Measurements from ENCODE around the gene EDARADD.
"Not testable (repeated sequence)": the region's sequence is repeated elsewhere in the genome, so short reads cannot be mapped to it uniquely, and the experiment has no call there.

EDARADD gene

GRCh38 chr1:236460103-236460502 lies 66.0 kb downstream of the EDARADD start:
- no peak overlapping the region for H3K4me3 ChIP-seq (ENCODE audit: insufficient read depth, low read depth, low read length)
- H3K9me3 ChIP-seq (ENCODE audit: control insufficient read depth, low read length): no peaks in the 10 kb centered on the region
- no peak overlapping the region for H3K27ac ChIP-seq (ENCODE audit: insufficient read depth, low read depth, low read length, poor library complexity, severe bottlenecking)
- 98 to 100% methylated on average over 2 to 3 of the region's 3 CpGs for WGBS, 2 experiments
- H3K36me3 ChIP-seq (ENCODE audit: control insufficient read depth, insufficient read depth, low read length): no peaks in the 10 kb centered on the region
- no peaks in the 10 kb centered on the region for H3K27me3 ChIP-seq (ENCODE audit: control insufficient read depth, insufficient read depth, low read length, poor library complexity, severe bottlenecking)
- no peaks in the 10 kb centered on the region for H3K4me1 ChIP-seq (ENCODE audit: control insufficient read depth, insufficient read depth, low read length)

GRCh38 chr1:236464197-236464596 lies 70.1 kb downstream of the EDARADD start:
- H3K27me3 ChIP-seq (ENCODE audit: control insufficient read depth, insufficient read depth, low read length, poor library complexity, severe bottlenecking); H3K36me3 ChIP-seq (ENCODE audit: control insufficient read depth, insufficient read depth, low read length); H3K27ac ChIP-seq (ENCODE audit: insufficient read depth, low read depth, low read length, poor library complexity, severe bottlenecking); H3K4me1 ChIP-seq (ENCODE audit: control insufficient read depth, insufficient read depth, low read length); H3K4me3 ChIP-seq (ENCODE audit: insufficient read depth, low read depth, low read length); H3K9me3 ChIP-seq (ENCODE audit: control insufficient read depth, low read length): not testable (repeated sequence)
- WGBS, 2 experiments: 93 to 96% methylated on average over 9 of the region's 9 CpGs

- Histone ChIP-seq H3K9me3 (ENCODE audit: control insufficient read depth, low read length) (no peaks in the 10 kb centered on the region), H3K4me3 (ENCODE audit: insufficient read depth, low read depth, low read length) (no peak overlapping the region), H3K4me1 (ENCODE audit: control insufficient read depth, insufficient read depth, low read length) (no peaks in the 10 kb centered on the region), H3K27ac (ENCODE audit: insufficient read depth, low read depth, low read length, poor library complexity, severe bottlenecking) (no peak overlapping the region), H3K36me3 (ENCODE audit: control insufficient read depth, insufficient read depth, low read length) (no peaks in the 10 kb centered on the region), H3K27me3 (ENCODE audit: control insufficient read depth, insufficient read depth, low read length, poor library complexity, severe bottlenecking) (no peaks in the 10 kb centered on the region)
- 89 to 92% methylated on average over 9 of the region's 9 CpGs for WGBS, 2 experiments
These were observed 71.3 kb downstream of the EDARADD start for GRCh38 chr1:236465231-236465958.

GRCh38 chr1:236465959-236466303 lies 71.8 kb downstream of the EDARADD start:
- Histone ChIP-seq H3K27me3 (ENCODE audit: control insufficient read depth, insufficient read depth, low read length, poor library complexity, severe bottlenecking) (no peaks in the 10 kb centered on the region), H3K4me3 (ENCODE audit: insufficient read depth, low read depth, low read length) (no peak overlapping the region), H3K27ac (ENCODE audit: insufficient read depth, low read depth, low read length, poor library complexity, severe bottlenecking) (no peak overlapping the region), H3K9me3 (ENCODE audit: control insufficient read depth, low read length) (no peaks in the 10 kb centered on the region), H3K36me3 (ENCODE audit: control insufficient read depth, insufficient read depth, low read length) (no peaks in the 10 kb centered on the region), H3K4me1 (ENCODE audit: control insufficient read depth, insufficient read depth, low read length) (no peaks in the 10 kb centered on the region)
- 88 to 91% methylated on average over 5 of the region's 5 CpGs for WGBS, 2 experiments

- Histone ChIP-seq H3K27ac (ENCODE audit: insufficient read depth, low read depth, low read length, poor library complexity, severe bottlenecking) (no peak overlapping the region), H3K4me1 (ENCODE audit: control insufficient read depth, insufficient read depth, low read length) (peaks cover 6% of the 10 kb centered on the region), H3K27me3 (ENCODE audit: control insufficient read depth, insufficient read depth, low read length, poor library complexity, severe bottlenecking) (no peaks in the 10 kb centered on the region), H3K9me3 (ENCODE audit: control insufficient read depth, low read length) (no peaks in the 10 kb centered on the region), H3K36me3 (ENCODE audit: control insufficient read depth, insufficient read depth, low read length) (no peaks in the 10 kb centered on the region), H3K4me3 (ENCODE audit: insufficient read depth, low read depth, low read length) (no peak overlapping the region)
- 83% methylated on average over 5 of the region's 5 CpGs for WGBS, 2 experiments
These were observed 73.2 kb downstream of the EDARADD start for GRCh38 chr1:236467327-236467641.

GRCh38 chr1:236468625-236469024 lies 74.5 kb downstream of the EDARADD start:
- H3K9me3 ChIP-seq (ENCODE audit: control insufficient read depth, low read length): no peaks in the 10 kb centered on the region
- H3K4me1 ChIP-seq (ENCODE audit: control insufficient read depth, insufficient read depth, low read length): peaks cover 12% of the 10 kb centered on the region
- H3K4me3 ChIP-seq (ENCODE audit: insufficient read depth, low read depth, low read length): no peak overlapping the region
- no peak overlapping the region for H3K27ac ChIP-seq (ENCODE audit: insufficient read depth, low read depth, low read length, poor library complexity, severe bottlenecking)
- 54 to 58% methylated on average over 4 of the region's 4 CpGs for WGBS, 2 experiments
- no peaks in the 10 kb centered on the region for H3K27me3 ChIP-seq (ENCODE audit: control insufficient read depth, insufficient read depth, low read length, poor library complexity, severe bottlenecking)
- no peaks in the 10 kb centered on the region for H3K36me3 ChIP-seq (ENCODE audit: control insufficient read depth, insufficient read depth, low read length)

- Histone ChIP-seq H3K4me1 (ENCODE audit: control insufficient read depth, insufficient read depth, low read length) (peaks cover 12% of the 10 kb centered on the region), H3K9me3 (ENCODE audit: control insufficient read depth, low read length) (no peaks in the 10 kb centered on the region), H3K27me3 (ENCODE audit: control insufficient read depth, insufficient read depth, low read length, poor library complexity, severe bottlenecking) (no peaks in the 10 kb centered on the region), H3K4me3 (ENCODE audit: insufficient read depth, low read depth, low read length) (no peak overlapping the region), H3K27ac (ENCODE audit: insufficient read depth, low read depth, low read length, poor library complexity, severe bottlenecking) (no peak overlapping the region), H3K36me3 (ENCODE audit: control insufficient read depth, insufficient read depth, low read length) (no peaks in the 10 kb centered on the region)
- WGBS, 2 experiments: 91 to 97% methylated on average over 6 of the region's 6 CpGs
These were observed 75.4 kb downstream of the EDARADD start for GRCh38 chr1:236469466-236469865.

DNA sequence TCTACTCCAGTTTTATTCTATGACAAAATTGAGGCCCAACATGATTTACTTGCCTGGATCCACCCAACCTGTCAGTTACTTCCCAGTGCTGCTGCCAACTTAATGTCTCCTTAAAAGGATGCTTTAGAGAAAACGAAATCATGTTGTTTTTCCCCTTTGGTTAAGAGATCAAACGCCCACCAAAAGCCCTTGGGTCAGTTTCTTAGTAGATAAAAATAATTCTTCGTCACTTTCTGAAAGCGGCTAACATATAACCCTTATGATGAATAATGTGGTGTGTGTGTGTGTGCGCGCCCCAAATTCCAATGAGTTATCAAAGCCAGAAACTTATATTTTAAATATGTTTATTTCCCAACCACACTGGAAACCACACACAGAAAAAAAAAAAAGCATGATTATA lies 77.0 kb downstream of the EDARADD start:
- H3K27ac ChIP-seq (ENCODE audit: insufficient read depth, low read depth, low read length, poor library complexity, severe bottlenecking): no peak overlapping the region
- 96 to 98% methylated on average over 4 of the region's 6 CpGs for WGBS, 2 experiments
- H3K27me3 ChIP-seq (ENCODE audit: control insufficient read depth, insufficient read depth, low read length, poor library complexity, severe bottlenecking): no peaks in the 10 kb centered on the region
- no peaks in the 10 kb centered on the region for H3K9me3 ChIP-seq (ENCODE audit: control insufficient read depth, low read length)
- H3K4me3 ChIP-seq (ENCODE audit: insufficient read depth, low read depth, low read length): no peak overlapping the region
- peaks cover 12% of the 10 kb centered on the region for H3K4me1 ChIP-seq (ENCODE audit: control insufficient read depth, insufficient read depth, low read length)
- H3K36me3 ChIP-seq (ENCODE audit: control insufficient read depth, insufficient read depth, low read length): no peaks in the 10 kb centered on the region

DNA sequence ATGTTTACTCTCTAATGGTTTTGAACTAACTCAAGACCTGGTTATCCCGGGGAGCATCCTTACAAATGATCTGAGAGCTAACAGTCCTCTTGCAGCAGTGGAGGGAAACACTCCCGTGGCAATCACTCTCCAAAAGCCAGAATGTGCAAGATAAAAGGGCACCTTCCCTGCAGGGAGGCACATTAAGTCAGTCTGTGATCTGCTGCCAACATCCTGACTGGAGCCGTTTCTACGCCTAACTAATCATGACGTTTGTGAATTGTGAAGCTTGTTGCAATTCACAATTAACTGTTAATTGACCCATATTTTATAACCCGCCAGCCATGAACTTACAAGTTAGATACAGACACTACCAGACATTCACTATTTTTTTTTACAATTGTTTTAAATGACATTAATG lies 77.6 kb downstream of the EDARADD start:
- WGBS, 2 experiments: 23 to 39% methylated on average over 5 to 6 of the region's 6 CpGs

DNA sequence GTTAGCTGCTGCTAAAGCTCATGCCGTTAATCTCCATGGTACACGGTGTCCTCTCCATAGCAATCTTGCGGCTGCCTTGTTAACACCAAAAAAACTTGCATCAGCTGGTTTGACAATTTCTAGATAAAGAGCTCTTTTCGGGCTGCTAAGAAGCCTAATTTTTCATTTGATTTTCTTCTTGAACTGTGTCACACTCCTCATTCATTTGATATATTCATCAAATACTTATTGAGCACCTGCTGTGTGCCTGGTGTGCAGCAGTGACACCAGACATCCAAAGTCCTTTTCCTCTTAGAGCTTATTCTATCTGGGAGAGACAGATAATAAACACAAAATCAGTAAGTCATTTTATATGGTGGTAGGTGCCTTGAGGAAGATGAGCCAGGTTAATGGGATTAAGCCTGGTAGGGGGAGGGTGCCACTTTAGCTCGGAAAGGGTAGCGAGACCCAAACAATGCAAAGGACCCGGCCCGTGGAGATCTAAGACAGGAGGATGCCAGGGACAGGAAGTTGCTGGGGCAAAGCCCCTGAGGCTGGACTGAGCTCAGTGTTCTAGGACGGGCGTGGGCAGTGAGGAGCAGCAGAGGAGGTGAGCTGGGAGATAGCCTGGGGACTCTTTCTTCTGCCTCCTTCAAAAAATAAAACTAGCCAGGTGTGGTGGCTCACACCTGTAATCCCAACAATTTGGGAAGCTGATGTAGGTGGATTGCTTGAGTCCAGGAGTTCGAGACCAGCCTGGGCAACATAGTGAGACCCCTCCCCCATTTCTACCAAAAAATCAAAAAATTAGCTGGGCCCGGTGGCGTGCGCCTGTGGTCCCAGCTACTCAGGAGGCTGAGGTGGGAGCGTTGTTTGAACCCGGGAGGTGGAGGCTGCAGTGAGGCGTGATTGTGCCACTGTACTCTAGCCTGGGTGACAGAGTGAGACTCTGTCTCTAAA lies 79.0 kb downstream of the EDARADD start:
- Histone ChIP-seq H3K27me3 (ENCODE audit: control insufficient read depth, insufficient read depth, low read length, poor library complexity, severe bottlenecking) (no peaks in the 10 kb centered on the region), H3K4me3 (ENCODE audit: insufficient read depth, low read depth, low read length) (no peak overlapping the region), H3K9me3 (ENCODE audit: control insufficient read depth, low read length) (no peaks in the 10 kb centered on the region), H3K4me1 (ENCODE audit: control insufficient read depth, insufficient read depth, low read length) (peaks cover 12% of the 10 kb centered on the region), H3K27ac (ENCODE audit: insufficient read depth, low read depth, low read length, poor library complexity, severe bottlenecking) (no peak overlapping the region), H3K36me3 (ENCODE audit: control insufficient read depth, insufficient read depth, low read length) (no peaks in the 10 kb centered on the region)
- WGBS, 2 experiments: 84 to 86% methylated on average over 17 of the region's 17 CpGs

More for the DNA sequence above, 77.6 kb downstream of the EDARADD start:
- no peak overlapping the region for H3K27ac ChIP-seq (ENCODE audit: insufficient read depth, low read depth, low read length, poor library complexity, severe bottlenecking)
- H3K9me3 ChIP-seq (ENCODE audit: control insufficient read depth, low read length): no peaks in the 10 kb centered on the region
- H3K4me3 ChIP-seq (ENCODE audit: insufficient read depth, low read depth, low read length): no peak overlapping the region
- H3K4me1 ChIP-seq (ENCODE audit: control insufficient read depth, insufficient read depth, low read length): peaks cover 12% of the 10 kb centered on the region
- H3K27me3 ChIP-seq (ENCODE audit: control insufficient read depth, insufficient read depth, low read length, poor library complexity, severe bottlenecking): no peaks in the 10 kb centered on the region
- H3K36me3 ChIP-seq (ENCODE audit: control insufficient read depth, insufficient read depth, low read length): no peaks in the 10 kb centered on the region

Measured in ectodermal cell (in vitro differentiated cells).